NCI-H69 (cell line): ENCODE data around the gene TGFBR2.
A peak's percentile ranks its signal among the peaks of the same experiment; 100 is the strongest.

Source experiments
- DNase-seq: peaks from one replicate; lab custom pipeline; 2025; lab: John Stamatoyannopoulos, UW

Gene TGFBR2

DNA sequence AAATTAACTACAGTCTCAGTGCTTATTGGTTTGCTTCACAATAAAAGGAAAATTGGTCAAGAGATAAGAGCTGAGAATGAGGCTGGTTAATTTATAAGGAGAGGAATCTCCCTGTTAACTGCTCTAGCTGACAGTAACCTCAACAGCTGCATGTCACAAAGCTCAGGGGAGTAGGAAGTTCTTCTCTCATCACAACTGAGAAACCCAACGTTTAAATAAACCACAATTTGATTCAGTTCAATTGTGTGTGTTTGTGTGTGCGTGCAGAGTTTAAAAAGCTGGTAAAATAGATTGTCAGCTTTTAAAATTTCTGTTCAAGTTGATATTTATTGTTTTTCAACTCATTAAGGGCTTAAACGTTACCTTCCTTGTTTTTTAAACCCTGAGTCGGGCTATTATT lies 3.5 kb upstream of the TGFBR2 start:
- DNase-seq, result no peak

DNA sequence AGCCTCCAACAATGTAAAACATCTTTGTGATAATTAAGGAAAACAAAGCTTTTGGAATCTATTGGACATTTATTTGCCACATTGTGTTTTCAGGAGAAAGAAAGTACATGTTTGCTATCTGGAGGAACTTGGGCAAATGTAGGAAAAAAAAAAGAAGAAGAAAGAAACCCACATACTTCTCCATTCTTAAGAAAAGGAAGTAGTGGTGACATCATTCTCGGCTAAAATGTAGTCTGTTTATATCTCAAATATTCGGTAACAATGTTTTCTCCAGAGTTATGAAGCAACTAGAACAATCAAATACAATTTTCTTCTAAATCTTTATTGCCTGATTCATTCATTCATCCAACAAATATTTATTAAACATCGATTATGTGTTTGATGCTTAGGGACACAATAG lies 2.3 kb upstream of the TGFBR2 start:
- no peak for DNase-seq

GRCh38 chr3:30604558-30604957 lies 1.8 kb upstream of the TGFBR2 start:
- no peak for DNase-seq

GRCh38 chr3:30605005-30605404 lies 1.4 kb upstream of the TGFBR2 start:
- DNase-seq, result no peak

DNA sequence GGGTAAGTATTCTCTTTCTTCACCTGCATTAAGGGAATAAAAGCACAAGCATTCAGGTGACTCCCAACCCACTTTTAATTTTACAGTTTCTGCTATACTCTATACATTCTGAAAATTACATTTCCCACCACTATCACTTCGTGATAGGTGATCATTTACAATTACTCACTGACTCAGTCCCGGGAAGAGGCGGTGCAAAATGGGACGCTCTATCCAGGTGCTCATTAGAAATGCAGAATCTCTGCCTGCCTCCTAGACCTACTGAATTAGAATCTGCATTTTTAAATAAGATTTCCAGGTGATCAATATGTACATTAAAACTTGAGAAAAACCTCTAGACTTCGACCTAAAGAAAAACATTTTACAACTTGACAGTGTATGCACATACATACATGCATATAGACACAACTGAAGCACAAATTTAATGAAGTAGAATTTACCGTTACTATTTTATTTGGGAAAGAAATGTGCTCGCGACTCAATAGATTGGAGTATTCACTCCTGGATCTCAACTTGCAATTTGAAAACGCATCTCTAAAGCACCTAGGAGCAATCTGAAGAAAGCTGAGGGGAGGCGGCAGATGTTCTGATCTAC lies 598 bp upstream of the TGFBR2 start:
- peak; percentile 4 for DNase-seq

DNA sequence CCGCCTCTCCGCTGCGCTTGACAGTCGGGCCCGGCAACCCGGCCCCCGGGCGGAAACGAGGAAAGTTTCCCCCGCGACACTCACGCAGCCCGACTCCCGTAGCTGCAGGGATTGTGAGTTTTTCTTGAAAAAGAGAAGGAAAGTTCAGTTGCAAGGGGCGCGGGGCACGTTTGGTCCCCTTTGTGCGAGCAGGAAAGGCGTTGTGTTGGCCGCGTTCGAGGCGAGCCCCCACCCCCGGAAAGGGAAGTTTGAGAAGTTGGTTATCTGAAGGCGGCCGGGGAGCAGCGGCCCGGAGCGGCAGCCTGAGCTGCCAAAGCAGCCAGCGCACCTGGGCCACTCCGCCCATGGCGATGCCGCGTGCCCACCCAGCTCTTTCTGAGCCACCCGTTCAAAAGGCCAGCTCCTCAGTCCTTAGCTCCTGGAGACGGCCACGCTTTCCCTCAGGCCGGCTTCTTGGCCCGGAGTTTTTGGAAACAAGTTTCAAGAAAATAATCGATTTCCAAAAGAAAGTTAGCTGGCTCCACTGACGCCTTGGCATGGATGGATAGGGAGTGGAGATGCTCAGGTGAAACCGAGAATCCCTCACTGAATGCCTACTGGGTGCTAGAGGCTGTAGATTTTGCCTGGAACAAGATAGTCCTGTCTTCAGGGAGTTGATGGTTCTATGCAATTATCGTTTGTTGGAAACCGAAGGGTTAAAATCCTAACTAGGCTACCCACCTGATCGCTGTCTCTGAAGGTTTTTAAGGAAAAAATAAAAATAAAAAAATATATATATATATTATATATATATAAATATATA lies 832 bp downstream of the TGFBR2 start:
- DNase-seq, result peak; percentile 59

DNA sequence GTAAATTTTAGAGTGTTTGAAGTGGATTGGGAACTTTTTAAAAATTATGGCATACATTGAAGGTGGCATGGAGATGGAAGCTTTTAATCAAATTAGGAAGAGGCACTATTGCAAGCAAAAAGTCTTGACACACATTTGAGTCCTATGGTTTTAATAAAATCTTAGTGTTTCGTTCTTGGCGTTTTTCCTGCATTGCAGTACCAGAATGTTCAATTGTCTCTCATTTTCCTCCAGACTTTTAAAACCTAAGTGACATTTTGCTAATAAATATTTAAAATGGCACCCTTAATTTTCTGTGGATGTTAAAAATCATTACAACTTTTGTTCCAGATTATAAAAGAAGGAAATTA lies 2.2 kb downstream of the TGFBR2 start:
- no peak for DNase-seq

DNA sequence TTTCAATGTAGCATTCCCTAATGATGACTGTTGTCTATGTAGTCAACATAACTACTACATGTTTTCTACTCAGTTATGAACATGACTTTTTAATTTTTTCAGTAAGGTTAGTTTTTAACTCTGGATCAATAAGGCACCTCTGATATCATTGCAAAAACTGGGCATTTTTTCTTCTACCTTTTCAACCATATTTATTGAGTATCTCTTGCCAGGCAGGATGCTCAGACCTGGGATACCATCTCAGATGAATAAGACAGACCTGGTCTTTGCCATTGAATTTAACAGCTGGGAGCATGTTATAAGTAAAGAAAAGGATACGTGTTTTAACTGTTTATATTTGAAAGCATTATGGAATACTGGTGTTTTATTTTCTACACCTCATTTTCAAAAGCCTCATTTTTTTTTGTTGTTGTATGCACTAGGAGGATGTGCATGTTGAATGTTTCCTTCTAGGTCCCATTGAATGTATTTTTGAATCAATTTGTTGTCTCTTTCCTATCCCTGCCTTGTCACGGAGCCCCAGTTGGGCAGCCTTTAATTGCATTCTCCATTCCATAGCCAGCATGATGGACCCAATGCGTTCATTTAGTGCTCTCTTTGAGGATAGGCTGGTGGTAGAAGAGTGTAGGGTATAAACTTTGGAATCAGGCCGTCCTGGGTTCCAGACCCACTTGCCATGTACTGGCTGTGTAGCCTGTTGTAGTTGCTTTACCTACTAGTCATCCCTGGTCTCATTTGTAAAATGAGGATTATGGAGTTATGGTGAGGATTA lies 3.7 kb downstream of the TGFBR2 start:
- no peak for DNase-seq

GRCh38 chr3:30610702-30611368 lies 4.4 kb downstream of the TGFBR2 start:
- peak; percentile 3 for DNase-seq

DNA sequence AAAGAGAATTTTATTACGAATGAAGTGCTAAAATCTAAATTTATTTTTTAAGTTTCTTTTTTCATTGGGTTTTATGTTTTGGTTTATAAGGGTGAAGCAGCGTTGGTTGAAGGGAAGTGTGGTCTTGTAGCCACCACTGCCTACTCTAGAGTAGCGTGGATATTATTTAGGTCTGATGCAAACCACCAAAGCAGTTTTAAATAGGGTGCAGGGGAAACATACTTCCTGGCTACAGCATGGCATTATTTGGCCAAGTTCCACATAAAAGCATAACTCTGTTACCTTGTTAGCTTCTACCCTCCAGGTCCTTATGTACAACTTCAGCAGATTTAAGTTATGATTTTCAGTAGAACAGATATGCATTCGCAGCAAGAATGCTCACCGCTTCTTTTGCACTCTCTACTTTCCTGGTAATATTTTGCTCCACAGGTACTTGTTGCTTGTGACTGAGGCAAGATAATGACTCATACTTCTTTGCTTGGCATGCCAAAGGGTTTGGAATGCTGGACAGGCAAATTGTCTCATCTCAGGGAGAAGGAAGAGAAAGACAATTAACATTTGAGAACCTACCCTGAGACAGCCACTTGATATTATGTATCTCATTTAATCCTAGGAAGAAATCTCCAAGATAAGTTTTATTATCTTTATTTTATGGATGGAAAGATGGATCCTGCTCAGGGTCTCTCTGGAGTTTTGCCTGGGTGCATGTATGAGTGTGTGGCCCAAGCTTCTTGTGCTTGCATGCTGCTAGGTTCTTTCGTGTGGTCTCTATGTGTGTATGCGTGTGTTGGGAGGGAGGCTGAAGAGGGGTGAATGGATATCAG lies 5.4 kb downstream of the TGFBR2 start:
- peak; percentile 2 for DNase-seq

DNA sequence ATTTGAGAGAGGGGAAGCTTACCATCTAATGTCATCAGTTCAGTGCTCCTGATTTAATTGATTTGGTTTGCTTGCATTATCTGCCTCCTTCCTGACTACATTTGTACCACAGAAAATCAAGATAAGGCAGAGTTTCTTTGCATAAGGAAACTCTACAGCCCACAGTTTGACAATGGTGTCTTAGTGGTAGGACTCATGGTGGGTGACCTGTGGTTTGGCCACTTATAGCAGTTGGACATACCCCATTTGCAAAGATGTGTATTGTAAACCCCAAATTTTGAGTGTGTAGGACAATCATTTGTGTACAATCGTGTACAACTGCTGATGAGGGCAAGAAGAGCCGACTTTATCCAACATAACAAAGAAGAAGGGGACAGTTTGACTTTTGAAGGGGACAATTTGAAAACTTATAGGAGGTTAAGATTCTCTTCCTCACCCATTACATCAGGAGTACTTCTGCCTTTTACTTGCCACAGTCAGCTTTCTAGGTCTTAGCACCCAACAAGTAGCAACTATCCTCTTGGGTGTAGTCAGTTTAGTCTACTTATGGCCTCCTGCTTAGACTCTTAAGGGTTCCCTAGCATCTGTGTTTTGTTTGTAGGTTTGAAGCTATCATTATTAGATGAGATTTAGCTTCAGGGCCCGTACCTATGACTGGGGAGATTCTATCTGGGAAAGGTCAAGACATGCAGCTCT lies 6.2 kb downstream of the TGFBR2 start:
- no peak for DNase-seq

- DNase-seq, result no peak
Observed at GRCh38 chr3:30613133-30613825, 6.9 kb downstream of the TGFBR2 start.

GRCh38 chr3:30614373-30614772 lies 8.0 kb downstream of the TGFBR2 start:
- no peak for DNase-seq

DNA sequence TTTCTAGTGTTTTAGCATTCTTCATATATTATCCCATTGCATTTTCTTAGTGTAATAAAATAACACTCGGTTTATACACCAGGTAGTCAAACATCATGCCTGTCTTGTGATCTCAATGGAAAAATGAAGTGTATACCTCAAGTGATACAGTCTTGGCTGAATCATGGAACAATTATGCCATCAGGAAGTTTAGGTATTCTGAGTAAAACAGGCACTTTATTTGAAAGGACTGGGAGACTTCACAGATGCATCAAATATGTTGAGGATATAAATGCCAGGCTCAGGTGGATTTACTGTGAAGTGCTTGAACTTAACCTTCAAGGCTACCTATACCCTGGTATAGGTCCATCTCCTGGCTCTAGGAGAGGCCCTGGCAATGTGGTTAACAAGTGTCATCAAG lies 8.5 kb downstream of the TGFBR2 start:
- no peak for DNase-seq

DNA sequence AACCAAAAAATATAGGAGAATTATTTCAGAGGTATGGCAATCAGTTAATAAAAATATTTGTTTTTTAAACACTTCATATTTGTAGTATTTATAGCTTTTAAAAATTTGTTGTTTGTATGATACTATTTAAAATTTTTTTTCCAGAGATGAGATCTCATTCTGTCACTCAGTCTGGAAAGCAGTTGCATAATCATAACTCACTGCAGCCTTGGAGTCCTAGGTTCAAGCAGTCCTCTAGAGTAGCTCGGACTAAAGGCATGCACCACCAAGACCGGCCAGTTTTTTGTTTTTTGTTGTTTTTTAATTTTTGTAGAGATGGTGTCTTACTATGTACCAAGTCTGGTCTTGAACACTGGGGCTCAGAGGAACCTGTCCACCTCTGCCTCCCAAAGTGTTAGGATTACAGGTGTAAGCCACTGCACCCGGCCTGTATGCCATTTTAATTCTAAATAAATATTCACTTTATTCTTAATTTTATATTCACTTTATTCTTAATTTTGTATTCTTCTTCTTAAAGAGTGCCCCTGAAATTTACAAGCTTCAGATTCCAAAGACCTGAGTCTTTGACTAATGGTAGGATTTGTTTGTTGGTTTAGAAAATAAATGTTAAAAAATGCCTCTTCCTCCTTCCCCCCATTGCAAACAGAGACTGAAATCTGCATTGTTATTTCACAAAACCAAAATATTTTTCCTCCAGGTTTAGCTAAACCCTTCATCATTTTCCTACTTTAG lies 9.4 kb downstream of the TGFBR2 start:
- DNase-seq, result no peak

DNA sequence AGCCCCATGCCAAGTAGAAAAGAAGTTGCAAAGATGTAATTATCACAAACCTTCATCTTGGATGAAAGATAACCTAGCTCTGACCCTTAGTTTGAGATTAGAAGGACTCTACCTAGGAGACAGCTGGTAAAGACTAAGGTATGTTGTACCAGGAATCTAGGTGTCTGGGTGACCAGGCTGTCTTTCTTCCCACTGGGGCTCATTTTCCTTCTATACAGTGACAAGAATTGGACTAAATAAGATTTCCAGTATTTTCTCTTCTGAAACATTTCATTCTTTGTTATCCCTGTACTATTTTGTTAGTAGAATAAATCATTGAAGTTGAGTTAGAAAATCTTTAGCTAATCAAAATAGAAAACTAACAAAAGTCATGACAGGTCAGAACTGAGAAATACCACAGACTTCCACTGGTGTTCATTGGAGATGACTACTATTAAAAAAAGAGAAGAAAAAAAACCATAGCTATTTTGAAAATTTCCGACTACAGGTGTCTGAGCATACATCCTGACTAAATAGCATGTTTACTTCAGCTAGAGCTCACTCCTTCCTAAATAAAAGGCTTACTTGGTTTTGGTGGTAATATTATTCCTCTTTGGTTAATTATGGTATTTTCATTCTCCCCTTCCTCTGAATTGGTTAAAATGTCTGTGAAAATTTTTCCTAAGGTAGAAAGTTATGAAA lies 10.1 kb downstream of the TGFBR2 start:
- DNase-seq, result no peak

- no peak for DNase-seq
Observed at GRCh38 chr3:30617069-30617468, 10.7 kb downstream of the TGFBR2 start.

DNA sequence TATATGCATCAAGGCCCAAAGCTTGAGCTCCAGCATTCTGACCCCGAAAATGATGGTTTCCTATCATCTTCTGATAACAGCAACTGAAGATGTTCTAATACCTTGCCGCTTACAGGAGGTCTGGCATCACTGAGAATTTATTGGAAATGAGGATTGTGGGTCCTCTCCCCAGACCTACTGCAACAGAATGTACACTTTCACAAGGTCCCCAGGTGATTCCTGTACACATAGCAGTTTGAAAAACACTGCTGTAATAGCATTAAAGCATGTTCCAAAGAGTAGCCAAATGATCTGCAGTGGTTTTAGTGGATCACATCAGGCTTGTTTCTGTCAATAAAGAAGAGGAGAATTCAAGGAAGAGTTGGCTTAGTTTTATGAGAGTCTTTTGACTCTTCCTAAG lies 11.3 kb downstream of the TGFBR2 start:
- DNase-seq, result no peak

GRCh38 chr3:30618526-30618925 lies 12.1 kb downstream of the TGFBR2 start:
- DNase-seq, result no peak
